22Rv1 (cell line): ENCODE data around the gene OR4X2.

Experiments used
- CTCF ChIP-seq: fragments of 450-650 bp; IDR thresholded peaks from 2 replicates; pipeline ENCODE4 v1.5.1; 2017; ENCODE audit warnings: mild to moderate bottlenecking
- ZFX ChIP-seq: fragments of 450-650 bp; IDR thresholded peaks from 2 replicates; pipeline ENCODE4 v1.6.1; 2017; ENCODE audit warnings: antibody characterized with exemption, borderline replicate concordance

DNA sequence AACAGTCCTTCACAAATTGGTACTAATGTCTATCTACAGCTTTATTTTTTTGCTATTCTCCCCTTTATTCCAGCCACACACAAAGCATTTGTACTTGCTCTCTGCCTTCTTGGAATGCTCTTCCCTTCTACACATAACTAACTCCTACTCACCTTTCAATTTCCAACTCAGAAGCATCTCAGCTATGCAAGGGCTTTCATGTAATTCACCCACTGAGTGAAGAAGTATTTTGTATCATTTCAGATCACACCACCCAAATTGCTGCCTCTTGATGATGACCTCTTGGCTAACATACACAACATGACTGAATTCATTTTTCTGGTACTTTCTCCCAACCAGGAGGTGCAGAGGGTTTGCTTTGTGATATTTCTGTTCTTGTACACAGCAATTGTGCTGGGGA, at the start of gene OR4X2:
- TF ChIP-seq CTCF (no peak), ZFX (no peak)
